SK-N-SH (cell line): ENCODE measurements around the gene NRM. TPM values are rescaled to one million over a fixed set of nuclear protein-coding genes. Genes with fewer than 3 reads are reported as not detected.

Experiments used
- CTCF ChIA-PET: fragments of 300-600, 350-600 bp; formaldehyde crosslinking; extraction: SDS; loops from one replicate; lab custom pipeline; 2021; lab: Yijun Ruan, JAX
- POLR2A ChIA-PET: fragments of 350-600 bp; sonication (Branson Sonifier 250); formaldehyde crosslinking; extraction: SDS; loops from one replicate; lab custom pipeline; 2020; ENCODE audit warnings: antibody characterized with exemption, inconsistent platforms; lab: Yijun Ruan, JAX
- DNase-seq: peaks from one replicate; pipeline ENCODE4 v3.0.0; 2012
- H2AFZ ChIP-seq: fragments of 200-600 bp; sonication (generic); 2 replicates; pipeline ENCODE4 v1.8.1; 2016; ENCODE audit warnings: antibody characterized with exemption, mild to moderate bottlenecking, low read depth
- H3F3A ChIP-seq: fragments of 200-600 bp; sonication (generic); replicated peaks from 2 replicates; pipeline ENCODE3; 2016; ENCODE audit warnings: antibody characterized with exemption, mild to moderate bottlenecking; ENCODE audit not compliant: insufficient read depth
- H3K27ac ChIP-seq, 2 experiments: fragments of 200-500 bp in 1 of 2; fragments of 200-600 bp in 1 of 2; sonication (Bioruptor generic) in 1 of 2; sonication (generic), shearing (Covaris generic) in 1 of 2; 2 replicates each; pipeline versions ENCODE4 v1.5.1 to v1.6.1; 2014 to 2016; ENCODE audit warnings: low read depth in 2 of 2, inconsistent platforms in 1 of 2, low read length in 1 of 2, mild to moderate bottlenecking in 1 of 2, mixed read lengths in 1 of 2
- H3K27me3 ChIP-seq: fragments of 200-600 bp; sonication (generic), shearing (Covaris generic); 2 replicates; pipeline ENCODE4 v1.6.1; 2016; ENCODE audit warnings: mixed run types; ENCODE audit not compliant: insufficient read depth
- H3K36me3 ChIP-seq, 2 experiments: fragments of 200-500 bp in 1 of 2; fragments of 200-600 bp in 1 of 2; sonication (Bioruptor generic) in 1 of 2; sonication (generic) in 1 of 2; replicated peaks in 1 of 2; 2 replicates each; pipeline versions ENCODE3 to v1.5.1; 2014 to 2016; ENCODE audit warnings: low read length in 1 of 2, mild to moderate bottlenecking in 1 of 2; ENCODE audit not compliant: insufficient read depth in 2 of 2, control insufficient read depth in 1 of 2
- H3K4me1 ChIP-seq, 2 experiments: fragments of 200-500 bp in 1 of 2; fragments of 200-600 bp in 1 of 2; sonication (Bioruptor generic) in 1 of 2; sonication (generic), shearing (Covaris generic) in 1 of 2; 2 replicates each; pipeline versions ENCODE4 v1.5.1 to v1.6.1; 2014 to 2016; ENCODE audit warnings: low read depth in 1 of 2, low read length in 1 of 2, mixed run types in 1 of 2; ENCODE audit not compliant: insufficient read depth in 2 of 2, control insufficient read depth in 1 of 2
- H3K4me2 ChIP-seq: fragments of 200-600 bp; sonication (generic), shearing (Covaris generic); 2 replicates; pipeline ENCODE4 v1.6.1; 2017; ENCODE audit warnings: mixed run types
- H3K4me3 ChIP-seq, 2 experiments: fragments of 200-500 bp in 1 of 2; fragments of 200-600 bp in 1 of 2; sonication (Bioruptor generic) in 1 of 2; sonication (generic), shearing (Covaris generic) in 1 of 2; 2 replicates each; pipeline versions ENCODE4 v1.5.1 to v1.8.1; 2014 to 2016; ENCODE audit warnings: low read depth in 2 of 2, inconsistent platforms in 1 of 2, low read length in 1 of 2, mild to moderate bottlenecking in 1 of 2, mixed read lengths in 1 of 2, moderate library complexity in 1 of 2
- H3K79me2 ChIP-seq: fragments of 200-600 bp; sonication (generic); 2 replicates; pipeline ENCODE4 v1.8.1; 2017; ENCODE audit warnings: mild to moderate bottlenecking; ENCODE audit not compliant: insufficient read depth
- H3K9ac ChIP-seq: fragments of 200-600 bp; sonication (generic); 2 replicates; pipeline ENCODE4 v1.6.1; 2017; ENCODE audit warnings: mixed run types
- H3K9me2 ChIP-seq: fragments of 200-600 bp; sonication (generic); 2 replicates; pipeline ENCODE4 v1.6.1; 2017; ENCODE audit warnings: mixed run types
- H3K9me3 ChIP-seq: fragments of 200-600 bp; sonication (generic); 2 replicates; pipeline ENCODE4 v1.6.1; 2017; ENCODE audit warnings: mixed run types, mild to moderate bottlenecking, moderate library complexity
- H4K20me1 ChIP-seq: fragments of 200-600 bp; sonication (generic); 2 replicates; pipeline ENCODE4 v1.6.1; 2017; ENCODE audit warnings: mild to moderate bottlenecking, mixed run types; ENCODE audit not compliant: insufficient read depth
- EP300 ChIP-seq, 2 experiments: IDR thresholded peaks; 2 replicates each; pipeline versions ENCODE4 v1.4.0 to v1.6.1; 2012; ENCODE audit warnings: borderline replicate concordance in 1 of 2, low read depth in 1 of 2, low read length in 1 of 2
- FOSL2 ChIP-seq: IDR thresholded peaks from 2 replicates; pipeline ENCODE4 v1.4.0; 2012; ENCODE audit warnings: low read depth, mild to moderate bottlenecking, moderate library complexity, borderline replicate concordance
- FOXJ3 ChIP-seq: sonication (generic); formaldehyde crosslinking; IDR thresholded peaks from 2 replicates; pipeline ENCODE4 v1.5.1; 2020; ENCODE audit warnings: mild to moderate bottlenecking, missing genetic modification reagents
- FOXM1 ChIP-seq: IDR thresholded peaks from 2 replicates; pipeline ENCODE4 v1.4.0; 2012; ENCODE audit warnings: low read depth, mild to moderate bottlenecking
- GABPA ChIP-seq: IDR thresholded peaks from 2 replicates; pipeline ENCODE4 v1.4.0; 2012; ENCODE audit warnings: low read depth, mild to moderate bottlenecking
- GATA2 ChIP-seq: sonication (generic); formaldehyde crosslinking; IDR thresholded peaks from 2 replicates; pipeline ENCODE4 v1.5.0; 2020; ENCODE audit warnings: mild to moderate bottlenecking, missing genetic modification reagents
- JUND ChIP-seq: IDR thresholded peaks from 2 replicates; pipeline ENCODE4 v1.4.0; 2012
- NRF1 ChIP-seq: IDR thresholded peaks from 2 replicates; pipeline ENCODE4 v1.6.1; 2012; ENCODE audit warnings: low read depth, mild to moderate bottlenecking, low read length
- RAD21 ChIP-seq: IDR thresholded peaks from 2 replicates; pipeline ENCODE4 v1.6.1; 2012; ENCODE audit warnings: mild to moderate bottlenecking, low read length
- RCOR1 ChIP-seq: fragments of 150-350 bp; IDR thresholded peaks from 2 replicates; pipeline ENCODE4 v1.6.1; 2017; ENCODE audit warnings: antibody characterized with exemption, low read length
- RXRA ChIP-seq: IDR thresholded peaks from 2 replicates; pipeline ENCODE4 v1.4.0; 2012; ENCODE audit warnings: low read depth, mild to moderate bottlenecking, borderline replicate concordance
- SMC3 ChIP-seq: IDR thresholded peaks from 2 replicates; pipeline ENCODE4 v1.6.1; 2012; ENCODE audit warnings: low read depth, low read length, improper control_type of control experiment
- TCF12 ChIP-seq: IDR thresholded peaks from 2 replicates; pipeline ENCODE4 v1.4.0; 2012
- YY1 ChIP-seq: IDR thresholded peaks from 2 replicates; pipeline ENCODE4 v1.4.0; 2012; ENCODE audit warnings: low read depth, mild to moderate bottlenecking
- WGBS: methylation state at CpG from one replicate; pipeline ENCODE4 v1.1.6; 2017; ENCODE audit warnings: low lambda C conversion rate; 5-methylcytosine and 5-hydroxymethylcytosine counted together
- polyA plus RNA-seq, 3 experiments: library from polyadenylated mRNA; depleted of rRNA; stranded (reverse); fragments of >200 nt; gene quantifications; 2 replicates each; pipeline ENCODE4 v1.2.3, GENCODE V29; 2012
- TF ChIP-seq, protein P1 (sequence below): IDR thresholded peaks from 2 replicates; pipeline ENCODE4; 2012
- TF ChIP-seq, protein P2 (sequence below): IDR thresholded peaks from 2 replicates; pipeline ENCODE4 v1.6.1; 2012; ENCODE audit warnings: mild to moderate bottlenecking, low read depth, low read length, moderate library complexity
- TF ChIP-seq, protein P3 (sequence below): fragments of 200-600 bp; sonication (generic); IDR thresholded peaks from 2 replicates; pipeline ENCODE4 v1.6.1; 2017; ENCODE audit warnings: antibody characterized with exemption, mild to moderate bottlenecking, moderate library complexity
- TF ChIP-seq, protein P4 (sequence below): IDR thresholded peaks from 2 replicates; pipeline ENCODE4 v1.4.0; 2012; ENCODE audit warnings: low read depth, borderline replicate concordance

The NRM gene
- polyA plus RNA-seq, 1 of the 3 experiments (the other 2 are of a cell fraction): 26.8 TPM

DNA sequence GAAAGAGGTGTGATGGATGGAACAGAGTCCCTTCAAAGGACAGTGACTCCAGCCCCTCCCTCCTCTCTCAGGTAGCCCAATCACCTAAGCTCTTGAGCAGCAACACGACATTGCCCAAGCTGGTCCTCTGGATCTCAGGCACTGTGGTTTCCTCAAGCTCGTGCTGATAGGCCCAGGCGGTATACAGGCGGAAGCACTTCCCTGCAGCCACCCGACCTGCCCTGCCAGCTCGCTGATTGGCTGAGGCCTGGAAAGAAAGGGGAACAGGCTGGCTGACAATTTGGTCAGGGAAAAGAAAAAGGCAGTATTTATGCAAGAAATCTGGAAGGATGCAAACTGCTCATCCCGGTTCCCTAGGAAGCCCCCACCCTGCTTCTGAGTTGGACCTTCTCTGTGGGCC lies 34.3 kb downstream of the NRM start:
- Histone ChIP-seq H3K36me3 (peaks cover 37 to 62% of the 10 kb centered on the region in 2 experiments), H3K9ac (no peak overlapping the region), H3K9me3 (no peaks in the 10 kb centered on the region), H3K4me3 (no peak overlapping the region), H3K4me1 (no peaks in the 10 kb centered on the region), H3K9me2 (no peaks in the 10 kb centered on the region), H3K4me2 (no peak overlapping the region), H4K20me1 (no peaks in the 10 kb centered on the region), H3K27ac (no peak overlapping the region), H3K79me2 (no peaks in the 10 kb centered on the region), H3F3A (peaks cover 4% of the 10 kb centered on the region), H3K27me3 (no peaks in the 10 kb centered on the region), H2AFZ (no peak overlapping the region)
- TF ChIP-seq GABPA: no peak
- no peak for TF ChIP-seq TCF12
- TF ChIP-seq, protein P1, sequence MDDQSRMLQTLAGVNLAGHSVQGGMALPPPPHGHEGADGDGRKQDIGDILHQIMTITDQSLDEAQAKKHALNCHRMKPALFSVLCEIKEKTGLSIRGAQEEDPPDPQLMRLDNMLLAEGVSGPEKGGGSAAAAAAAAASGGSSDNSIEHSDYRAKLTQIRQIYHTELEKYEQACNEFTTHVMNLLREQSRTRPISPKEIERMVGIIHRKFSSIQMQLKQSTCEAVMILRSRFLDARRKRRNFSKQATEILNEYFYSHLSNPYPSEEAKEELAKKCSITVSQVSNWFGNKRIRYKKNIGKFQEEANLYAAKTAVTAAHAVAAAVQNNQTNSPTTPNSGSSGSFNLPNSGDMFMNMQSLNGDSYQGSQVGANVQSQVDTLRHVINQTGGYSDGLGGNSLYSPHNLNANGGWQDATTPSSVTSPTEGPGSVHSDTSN: no peak
- ChIA-PET CTCF (interaction anchor here (1.0 to 1.2 kb wide), 2 partner anchors 22 to 43 kb away, joined by 3 to 4 read pairs; no protein-coding TSS in a partner anchor), POLR2A (interaction anchor here (1.2 kb wide), 1 partner anchor 25 kb away, joined by 3 read pairs; no protein-coding TSS in a partner anchor)
- no peak for DNase-seq
- WGBS: 78% methylated on average over 6 of the region's 7 CpGs

DNA sequence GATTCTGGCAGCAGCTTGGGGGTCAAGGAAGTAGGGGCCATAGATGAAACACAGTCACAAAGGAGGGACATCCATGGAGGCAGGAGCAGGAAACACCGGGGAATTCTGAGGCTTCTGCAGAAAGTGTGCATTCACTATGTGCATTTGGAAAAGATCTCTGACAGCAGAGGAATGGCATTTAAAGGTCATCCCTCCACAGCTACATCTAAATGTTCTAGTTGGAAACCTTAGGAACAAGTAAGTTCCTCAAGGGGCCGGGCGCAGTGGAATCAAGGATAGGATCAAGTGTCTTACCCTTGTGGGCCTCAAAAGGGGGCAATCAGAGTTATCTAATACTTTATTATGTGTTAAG lies 35.1 kb downstream of the NRM start:
- no peaks in the 10 kb centered on the region for H3K9me2 ChIP-seq
- CTCF ChIA-PET: interaction anchor here (2.0 kb wide), 1 partner anchor 23 kb away, joined by 7 read pairs; no protein-coding TSS in a partner anchor
- H3K4me3 ChIP-seq: no peak overlapping the region
- no peak overlapping the region for H3K4me2 ChIP-seq
- H3K9me3 ChIP-seq: no peaks in the 10 kb centered on the region
- 97% methylated on average over 3 of the region's 3 CpGs for WGBS
- no peak overlapping the region for H2AFZ ChIP-seq
- H3F3A ChIP-seq: peaks cover 4% of the 10 kb centered on the region
- no peak overlapping the region for H3K9ac ChIP-seq
- POLR2A ChIA-PET: interaction anchor here (1.2 kb wide), 1 partner anchor 25 kb away, joined by 3 read pairs; no protein-coding TSS in a partner anchor
- DNase-seq: no peak
- no peaks in the 10 kb centered on the region for H3K4me1 ChIP-seq
- no peaks in the 10 kb centered on the region for H3K79me2 ChIP-seq
- no peak for TF ChIP-seq FOXM1
- TF ChIP-seq RAD21: no peak
- TF ChIP-seq, protein P2, sequence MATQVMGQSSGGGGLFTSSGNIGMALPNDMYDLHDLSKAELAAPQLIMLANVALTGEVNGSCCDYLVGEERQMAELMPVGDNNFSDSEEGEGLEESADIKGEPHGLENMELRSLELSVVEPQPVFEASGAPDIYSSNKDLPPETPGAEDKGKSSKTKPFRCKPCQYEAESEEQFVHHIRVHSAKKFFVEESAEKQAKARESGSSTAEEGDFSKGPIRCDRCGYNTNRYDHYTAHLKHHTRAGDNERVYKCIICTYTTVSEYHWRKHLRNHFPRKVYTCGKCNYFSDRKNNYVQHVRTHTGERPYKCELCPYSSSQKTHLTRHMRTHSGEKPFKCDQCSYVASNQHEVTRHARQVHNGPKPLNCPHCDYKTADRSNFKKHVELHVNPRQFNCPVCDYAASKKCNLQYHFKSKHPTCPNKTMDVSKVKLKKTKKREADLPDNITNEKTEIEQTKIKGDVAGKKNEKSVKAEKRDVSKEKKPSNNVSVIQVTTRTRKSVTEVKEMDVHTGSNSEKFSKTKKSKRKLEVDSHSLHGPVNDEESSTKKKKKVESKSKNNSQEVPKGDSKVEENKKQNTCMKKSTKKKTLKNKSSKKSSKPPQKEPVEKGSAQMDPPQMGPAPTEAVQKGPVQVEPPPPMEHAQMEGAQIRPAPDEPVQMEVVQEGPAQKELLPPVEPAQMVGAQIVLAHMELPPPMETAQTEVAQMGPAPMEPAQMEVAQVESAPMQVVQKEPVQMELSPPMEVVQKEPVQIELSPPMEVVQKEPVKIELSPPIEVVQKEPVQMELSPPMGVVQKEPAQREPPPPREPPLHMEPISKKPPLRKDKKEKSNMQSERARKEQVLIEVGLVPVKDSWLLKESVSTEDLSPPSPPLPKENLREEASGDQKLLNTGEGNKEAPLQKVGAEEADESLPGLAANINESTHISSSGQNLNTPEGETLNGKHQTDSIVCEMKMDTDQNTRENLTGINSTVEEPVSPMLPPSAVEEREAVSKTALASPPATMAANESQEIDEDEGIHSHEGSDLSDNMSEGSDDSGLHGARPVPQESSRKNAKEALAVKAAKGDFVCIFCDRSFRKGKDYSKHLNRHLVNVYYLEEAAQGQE: no peak
- no peak for TF ChIP-seq NRF1
- no peak for TF ChIP-seq RXRA
- no peak for TF ChIP-seq RCOR1
- TF ChIP-seq FOSL2: no peak
- TF ChIP-seq, protein P3, sequence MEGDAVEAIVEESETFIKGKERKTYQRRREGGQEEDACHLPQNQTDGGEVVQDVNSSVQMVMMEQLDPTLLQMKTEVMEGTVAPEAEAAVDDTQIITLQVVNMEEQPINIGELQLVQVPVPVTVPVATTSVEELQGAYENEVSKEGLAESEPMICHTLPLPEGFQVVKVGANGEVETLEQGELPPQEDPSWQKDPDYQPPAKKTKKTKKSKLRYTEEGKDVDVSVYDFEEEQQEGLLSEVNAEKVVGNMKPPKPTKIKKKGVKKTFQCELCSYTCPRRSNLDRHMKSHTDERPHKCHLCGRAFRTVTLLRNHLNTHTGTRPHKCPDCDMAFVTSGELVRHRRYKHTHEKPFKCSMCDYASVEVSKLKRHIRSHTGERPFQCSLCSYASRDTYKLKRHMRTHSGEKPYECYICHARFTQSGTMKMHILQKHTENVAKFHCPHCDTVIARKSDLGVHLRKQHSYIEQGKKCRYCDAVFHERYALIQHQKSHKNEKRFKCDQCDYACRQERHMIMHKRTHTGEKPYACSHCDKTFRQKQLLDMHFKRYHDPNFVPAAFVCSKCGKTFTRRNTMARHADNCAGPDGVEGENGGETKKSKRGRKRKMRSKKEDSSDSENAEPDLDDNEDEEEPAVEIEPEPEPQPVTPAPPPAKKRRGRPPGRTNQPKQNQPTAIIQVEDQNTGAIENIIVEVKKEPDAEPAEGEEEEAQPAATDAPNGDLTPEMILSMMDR: no peak
- TF ChIP-seq EP300 (IDR thresholded peaks at IDR 0.05; ENCODE audit: borderline replicate concordance in 1 of 2, low read depth in 1 of 2, low read length in 1 of 2): no peak
- TF ChIP-seq JUND: no peak
- TF ChIP-seq YY1: no peak
- TF ChIP-seq GABPA: no peak
- no peak for TF ChIP-seq FOXJ3 (CRISPR knock-in tag)
- TF ChIP-seq GATA2 (CRISPR knock-in tag): no peak
- TF ChIP-seq, protein P4, sequence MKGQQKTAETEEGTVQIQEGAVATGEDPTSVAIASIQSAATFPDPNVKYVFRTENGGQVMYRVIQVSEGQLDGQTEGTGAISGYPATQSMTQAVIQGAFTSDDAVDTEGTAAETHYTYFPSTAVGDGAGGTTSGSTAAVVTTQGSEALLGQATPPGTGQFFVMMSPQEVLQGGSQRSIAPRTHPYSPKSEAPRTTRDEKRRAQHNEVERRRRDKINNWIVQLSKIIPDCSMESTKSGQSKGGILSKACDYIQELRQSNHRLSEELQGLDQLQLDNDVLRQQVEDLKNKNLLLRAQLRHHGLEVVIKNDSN: no peak
- no peak for TF ChIP-seq SMC3
- H3K36me3 ChIP-seq: peaks cover 39 to 59% of the 10 kb centered on the region in 2 experiments
- no peaks in the 10 kb centered on the region for H4K20me1 ChIP-seq
- H3K27ac ChIP-seq: no peak overlapping the region
- H3K27me3 ChIP-seq: no peaks in the 10 kb centered on the region
